ENCODE measurements around the gene GRAP. TPM values are rescaled to one million over a fixed set of nuclear protein-coding genes. Genes with fewer than 3 reads are reported as not detected.

GRAP gene
- total RNA-seq, 2 donors from 2014 or later, result 0.27 to 11.1 TPM

GRCh38 chr17:18993905-18994526, 52.7 kb downstream of the GRAP start:
- TF ChIP-seq POLR2AphosphoS5 (IDR thresholded peaks at IDR 0.05), result no peak
- no peak for TF ChIP-seq CTCF (IDR thresholded peaks at IDR 0.05)
- no peak for TF ChIP-seq POLR2A (IDR thresholded peaks at IDR 0.05)
- Histone ChIP-seq H3K9me3 (no peaks in the 10 kb centered on the region), H3K27me3 (replicated peaks; ENCODE audit: insufficient read depth) (no peaks in the 10 kb centered on the region), H3K4me1 (replicated peaks) (no peaks in the 10 kb centered on the region), H3K27ac (no peak overlapping the region), H3K36me3 (no peaks in the 10 kb centered on the region), H3K4me3 (no peak overlapping the region)
- WGBS, result 71% methylated on average over 16 of the region's 16 CpGs
- intact Hi-C loops (cut with DNase I), result no loop called here
- no peak for DNase-seq (ENCODE audit: low spot score)

GRCh38 chr17:18992454-18993130, 54.2 kb downstream of the GRAP start:
- intact Hi-C loops (cut with DNase I), result no loop called here
- TF ChIP-seq POLR2A (IDR thresholded peaks at IDR 0.05) (no peak), POLR2AphosphoS5 (IDR thresholded peaks at IDR 0.05) (no peak), CTCF (IDR thresholded peaks at IDR 0.05) (no peak)
- no peaks in the 10 kb centered on the region for H3K4me1 ChIP-seq (replicated peaks)
- 83% methylated on average over 21 of the region's 22 CpGs for WGBS
- no peaks in the 10 kb centered on the region for H3K27me3 ChIP-seq (replicated peaks; ENCODE audit: insufficient read depth)
- no peaks in the 10 kb centered on the region for H3K9me3 ChIP-seq
- no peak for DNase-seq (ENCODE audit: low spot score)
- H3K27ac ChIP-seq, result no peak overlapping the region
- no peaks in the 10 kb centered on the region for H3K36me3 ChIP-seq
- H3K4me3 ChIP-seq, result no peak overlapping the region

GRCh38 chr17:18991531-18992315, 55.0 kb downstream of the GRAP start:
- intact Hi-C loops (cut with DNase I), result no loop called here
- Histone ChIP-seq H3K36me3 (no peaks in the 10 kb centered on the region), H3K9me3 (no peaks in the 10 kb centered on the region), H3K27me3 (replicated peaks; ENCODE audit: insufficient read depth) (no peaks in the 10 kb centered on the region), H3K4me1 (replicated peaks) (no peaks in the 10 kb centered on the region), H3K27ac (no peak overlapping the region), H3K4me3 (no peak overlapping the region)
- no peak for DNase-seq (ENCODE audit: low spot score)
- TF ChIP-seq CTCF (IDR thresholded peaks at IDR 0.05) (no peak), POLR2A (IDR thresholded peaks at IDR 0.05) (no peak), POLR2AphosphoS5 (IDR thresholded peaks at IDR 0.05) (no peak)
- 86% methylated on average over 14 of the region's 20 CpGs for WGBS

- WGBS, result 66% methylated on average over 6 of the region's 6 CpGs
- Histone ChIP-seq H3K9me3 (no peaks in the 10 kb centered on the region), H3K36me3 (no peaks in the 10 kb centered on the region), H3K27ac (no peak overlapping the region), H3K27me3 (replicated peaks; ENCODE audit: insufficient read depth) (no peaks in the 10 kb centered on the region), H3K4me3 (no peak overlapping the region), H3K4me1 (replicated peaks) (no peaks in the 10 kb centered on the region)
- no peak for TF ChIP-seq POLR2A (IDR thresholded peaks at IDR 0.05)
- TF ChIP-seq POLR2AphosphoS5 (IDR thresholded peaks at IDR 0.05), result no peak
- TF ChIP-seq CTCF (IDR thresholded peaks at IDR 0.05), result no peak
- intact Hi-C loops (cut with DNase I), result no loop called here
- no peak for DNase-seq (ENCODE audit: low spot score)
Measured at GRCh38 chr17:18990331-18990730, 56.4 kb downstream of the GRAP start.

Measured in prostate gland (tissue), 2 donors.